Stimulated activated CD8-positive, alpha-beta memory T cell treated with anti-CD3 and anti-CD28 coated beads, Interleukin-15, amount 100 ng/mL, for 24 hours (primary cell): Measurements from ENCODE around the gene OTOG.

ENCODE experiments used
- DNase-seq: peaks from one replicate; pipeline ENCODE4 v3.0.0-alpha.2; 2020; ENCODE audit warnings: low read depth

Gene OTOG

DNA sequence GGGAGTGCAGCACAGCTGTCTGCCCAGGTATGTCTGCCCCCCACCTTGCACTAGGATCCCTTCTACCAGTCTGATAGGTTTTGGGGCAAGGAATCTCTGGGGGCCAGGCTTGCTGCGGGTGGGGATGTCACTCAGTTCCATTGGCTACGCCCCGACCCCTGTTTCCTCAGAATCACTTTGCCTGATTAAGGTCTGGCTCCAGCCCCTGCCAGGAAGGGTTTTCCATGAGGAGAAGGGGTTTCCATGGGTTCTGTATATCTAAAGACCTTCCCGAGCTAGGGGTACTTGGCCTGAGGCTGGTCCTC, 14.0 kb downstream of the OTOG start:
- DNase-seq: no peak

- no peak for DNase-seq
Measured at GRCh38 chr11:17561526-17561925, 14.5 kb downstream of the OTOG start.

DNA sequence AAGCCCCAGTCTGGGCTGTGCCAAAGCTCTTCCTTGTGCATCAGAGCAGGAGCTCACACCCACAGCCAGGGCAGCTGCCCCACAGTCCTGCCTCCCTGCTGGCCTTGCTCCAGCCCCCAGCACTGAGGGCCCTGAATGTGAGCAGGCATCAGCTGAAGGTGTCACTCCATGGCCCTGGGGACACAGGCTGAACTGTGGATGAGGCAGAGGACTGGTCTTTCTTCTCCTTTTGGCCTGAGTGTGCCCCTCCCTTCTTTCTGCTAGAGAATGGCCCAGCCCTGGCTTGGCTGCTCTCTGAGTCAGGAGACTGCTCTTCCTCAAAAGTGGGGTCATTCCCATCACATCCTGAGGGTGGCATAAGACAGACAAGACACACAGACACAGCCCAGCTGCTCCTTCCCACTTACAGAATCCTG, 16.2 kb downstream of the OTOG start:
- no peak for DNase-seq

GRCh38 chr11:17563961-17564686, 17.1 kb downstream of the OTOG start:
- DNase-seq: no peak

DNA sequence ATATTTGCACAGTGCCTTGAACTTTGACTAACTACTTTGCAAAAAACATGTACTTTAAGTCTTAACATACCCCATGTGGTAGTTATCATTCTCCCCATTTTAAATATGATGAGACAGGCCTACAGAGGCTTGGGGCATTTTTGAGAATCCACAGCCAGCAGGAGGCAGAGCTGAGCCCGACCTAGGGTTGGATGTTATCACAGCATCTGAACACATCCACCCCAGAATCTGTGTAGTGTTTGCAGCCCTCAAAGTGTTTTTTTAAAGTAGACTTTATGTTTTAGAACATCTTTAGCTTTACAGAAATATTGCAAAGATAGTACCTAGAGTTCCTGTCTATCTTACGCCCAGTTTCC, 17.6 kb downstream of the OTOG start:
- no peak for DNase-seq

DNA sequence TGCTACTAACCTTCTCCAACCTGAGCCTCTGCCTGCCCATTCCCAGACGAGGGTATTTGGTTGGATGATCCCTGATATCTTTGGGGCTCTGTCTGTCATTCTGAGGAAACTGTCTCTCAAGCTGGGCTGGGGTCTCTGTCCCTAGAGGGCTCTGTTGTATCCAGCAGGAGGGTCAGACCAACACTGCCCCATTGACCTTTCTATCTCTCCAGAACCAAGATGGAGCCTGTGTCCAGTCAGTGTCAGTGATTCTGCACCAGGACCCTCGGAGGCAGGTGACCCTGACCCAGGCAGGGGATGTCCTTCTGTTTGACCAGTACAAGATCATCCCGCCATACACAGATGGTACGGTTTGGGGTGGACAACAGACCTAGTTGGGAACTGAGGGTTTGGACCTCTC, 21.9 kb downstream of the OTOG start:
- DNase-seq: no peak

GRCh38 chr11:17570034-17570433, 23.0 kb downstream of the OTOG start:
- no peak for DNase-seq

- DNase-seq: no peak
Measured at GRCh38 chr11:17571431-17572358, 24.6 kb downstream of the OTOG start.

DNA sequence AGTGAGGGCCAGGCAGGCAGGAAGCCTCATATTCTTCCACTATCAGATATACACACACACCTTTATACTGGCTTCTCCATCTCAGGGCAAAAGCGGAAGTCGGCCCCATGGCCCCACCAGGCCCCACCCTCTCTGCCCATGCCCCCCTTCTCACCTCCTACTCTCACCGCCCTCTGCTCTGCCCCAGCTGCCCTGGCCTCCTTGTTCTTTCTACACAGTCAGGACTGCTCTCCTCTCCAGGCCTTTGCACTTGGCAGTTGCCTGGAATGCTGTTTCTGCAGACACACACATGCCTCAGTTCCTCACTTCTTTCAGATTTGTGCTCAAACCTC, 25.3 kb downstream of the OTOG start:
- DNase-seq: no peak

- DNase-seq: no peak
Measured at GRCh38 chr11:17572791-17573460, 25.9 kb downstream of the OTOG start.

GRCh38 chr11:17573526-17573925, 26.5 kb downstream of the OTOG start:
- no peak for DNase-seq

GRCh38 chr11:17574141-17575091, 27.4 kb downstream of the OTOG start:
- DNase-seq: no peak

DNA sequence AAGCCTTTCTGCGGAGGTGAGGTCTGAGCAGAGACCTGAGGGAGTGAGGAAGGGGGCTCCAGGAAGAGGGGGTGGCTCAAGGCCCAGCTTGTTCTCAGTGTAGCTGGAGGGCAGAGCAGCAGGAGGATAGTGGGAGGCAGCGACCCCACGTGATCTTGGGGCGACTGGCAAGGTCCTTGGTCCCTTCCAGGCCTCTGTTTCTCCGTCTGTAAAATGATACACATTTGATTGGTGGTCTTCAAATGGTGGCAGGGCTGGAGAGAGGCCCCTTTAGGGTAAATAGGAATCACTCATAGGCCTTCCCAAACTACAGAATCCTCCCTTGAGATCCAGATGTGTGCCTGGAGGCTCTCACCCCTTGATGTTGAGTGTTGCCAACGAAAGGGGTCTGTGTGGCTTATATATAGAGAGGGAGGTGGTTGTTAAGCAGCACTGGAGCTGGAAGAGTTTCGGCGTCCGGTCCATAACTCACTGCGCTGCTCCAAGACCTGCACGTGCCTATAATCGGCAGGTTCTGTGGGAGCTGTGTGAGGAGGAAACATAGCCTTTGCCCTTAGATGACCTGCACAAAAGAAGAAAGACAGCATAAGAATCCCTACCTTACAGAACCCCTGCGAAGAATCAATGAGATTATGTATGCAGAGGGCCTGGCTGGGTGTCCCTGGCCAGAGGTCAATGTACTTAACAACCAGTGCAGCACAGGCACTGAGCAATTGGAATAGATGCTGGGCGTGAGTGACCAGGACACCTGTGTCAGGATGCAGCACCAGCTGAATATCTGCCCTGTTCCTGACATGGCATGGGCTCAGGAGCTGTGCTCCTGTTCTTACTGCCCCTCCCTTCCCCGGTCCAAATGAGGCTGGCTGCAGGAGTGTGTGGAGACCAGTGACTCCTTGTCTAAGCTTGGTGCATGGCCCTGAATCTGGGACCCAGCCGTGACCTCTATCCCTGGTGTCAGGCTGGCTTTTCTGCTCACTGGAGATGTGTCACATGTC, 28.7 kb downstream of the OTOG start:
- no peak for DNase-seq

DNA sequence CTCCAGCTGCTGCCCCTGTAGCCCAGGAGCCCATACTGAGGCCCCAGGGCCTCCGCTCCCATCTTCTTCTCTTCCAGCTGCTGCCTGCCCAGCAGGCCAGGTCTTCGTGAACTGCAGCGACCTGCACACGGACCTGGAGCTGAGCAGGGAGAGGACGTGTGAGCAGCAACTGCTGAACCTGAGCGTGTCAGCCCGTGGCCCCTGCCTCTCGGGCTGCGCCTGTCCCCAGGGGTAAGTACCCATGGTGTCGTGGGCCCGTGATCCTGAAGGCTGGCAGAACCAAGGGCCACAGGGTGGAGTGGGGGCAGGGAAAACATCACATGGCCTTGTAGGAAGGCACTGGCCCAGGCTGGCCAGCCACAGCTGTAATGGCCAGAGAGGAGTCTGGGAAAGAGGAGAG, 31.2 kb downstream of the OTOG start:
- no peak for DNase-seq

GRCh38 chr11:17578958-17579357, 31.9 kb downstream of the OTOG start:
- DNase-seq: no peak

GRCh38 chr11:17579451-17579850, 32.4 kb downstream of the OTOG start:
- DNase-seq: no peak

DNA sequence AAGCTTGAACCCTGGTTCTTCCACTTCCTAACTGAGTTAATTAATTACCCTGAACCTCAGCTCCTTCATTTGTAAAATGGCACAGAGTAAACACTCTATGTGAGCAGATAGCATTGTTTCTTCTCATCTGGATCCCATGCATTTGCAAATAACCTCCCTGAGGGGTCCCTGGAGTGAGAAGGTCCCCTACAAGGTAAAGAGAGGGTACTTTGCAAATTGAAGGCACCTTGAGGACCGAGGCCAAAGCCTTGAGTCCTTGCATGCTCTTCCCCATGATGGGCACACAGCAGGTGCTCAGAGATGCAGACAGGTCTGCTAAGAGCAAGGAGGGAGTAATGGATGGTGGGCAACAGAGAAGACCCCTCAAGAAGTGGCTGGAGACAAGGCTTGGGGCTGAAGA, 33.2 kb downstream of the OTOG start:
- no peak for DNase-seq

GRCh38 chr11:17581036-17581731, 34.1 kb downstream of the OTOG start:
- DNase-seq: no peak

GRCh38 chr11:17581732-17582053, 34.6 kb downstream of the OTOG start:
- DNase-seq: no peak
